ENCODE data around the gene PIGL.

Gene PIGL

DNA sequence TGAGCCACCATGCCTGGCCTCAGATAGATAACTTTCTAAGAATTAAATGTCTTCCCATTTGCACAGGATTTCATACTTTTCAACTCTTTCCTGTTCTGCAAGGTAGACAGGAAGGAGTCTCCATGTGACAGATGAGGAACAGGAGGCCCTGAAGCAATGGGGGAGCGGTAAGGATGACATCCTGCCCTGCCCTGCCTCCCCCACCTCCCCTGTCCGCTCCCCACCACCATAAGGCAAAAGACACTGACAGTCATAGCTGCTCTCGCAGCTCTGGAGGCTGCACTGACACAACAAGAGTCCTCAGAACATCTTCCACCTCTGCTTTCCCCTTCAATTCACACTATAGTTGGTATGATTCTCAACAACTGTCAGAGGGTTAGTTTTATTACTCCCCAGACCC, 126.6 kb downstream of the PIGL start:
- TF ChIP-seq, protein P1, sequence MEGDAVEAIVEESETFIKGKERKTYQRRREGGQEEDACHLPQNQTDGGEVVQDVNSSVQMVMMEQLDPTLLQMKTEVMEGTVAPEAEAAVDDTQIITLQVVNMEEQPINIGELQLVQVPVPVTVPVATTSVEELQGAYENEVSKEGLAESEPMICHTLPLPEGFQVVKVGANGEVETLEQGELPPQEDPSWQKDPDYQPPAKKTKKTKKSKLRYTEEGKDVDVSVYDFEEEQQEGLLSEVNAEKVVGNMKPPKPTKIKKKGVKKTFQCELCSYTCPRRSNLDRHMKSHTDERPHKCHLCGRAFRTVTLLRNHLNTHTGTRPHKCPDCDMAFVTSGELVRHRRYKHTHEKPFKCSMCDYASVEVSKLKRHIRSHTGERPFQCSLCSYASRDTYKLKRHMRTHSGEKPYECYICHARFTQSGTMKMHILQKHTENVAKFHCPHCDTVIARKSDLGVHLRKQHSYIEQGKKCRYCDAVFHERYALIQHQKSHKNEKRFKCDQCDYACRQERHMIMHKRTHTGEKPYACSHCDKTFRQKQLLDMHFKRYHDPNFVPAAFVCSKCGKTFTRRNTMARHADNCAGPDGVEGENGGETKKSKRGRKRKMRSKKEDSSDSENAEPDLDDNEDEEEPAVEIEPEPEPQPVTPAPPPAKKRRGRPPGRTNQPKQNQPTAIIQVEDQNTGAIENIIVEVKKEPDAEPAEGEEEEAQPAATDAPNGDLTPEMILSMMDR (IDR thresholded peaks at IDR 0.05): no peak
- intact Hi-C loops (cut with DNase I; ENCODE audit: low total_unique reads): no loop called here
- H3K4me3 ChIP-seq: no peak overlapping the region
- DNase-seq: no peak
- peaks cover 5 to 50% (median 30%) of the 10 kb centered on the region in 3 donors for H3K36me3 ChIP-seq
- H3K4me1 ChIP-seq: no peaks in the 10 kb centered on the region
- H3K27ac ChIP-seq: no peak overlapping the region
- H3K27me3 ChIP-seq: no peaks in the 10 kb centered on the region
- H3K9me3 ChIP-seq: no peaks in the 10 kb centered on the region

DNA sequence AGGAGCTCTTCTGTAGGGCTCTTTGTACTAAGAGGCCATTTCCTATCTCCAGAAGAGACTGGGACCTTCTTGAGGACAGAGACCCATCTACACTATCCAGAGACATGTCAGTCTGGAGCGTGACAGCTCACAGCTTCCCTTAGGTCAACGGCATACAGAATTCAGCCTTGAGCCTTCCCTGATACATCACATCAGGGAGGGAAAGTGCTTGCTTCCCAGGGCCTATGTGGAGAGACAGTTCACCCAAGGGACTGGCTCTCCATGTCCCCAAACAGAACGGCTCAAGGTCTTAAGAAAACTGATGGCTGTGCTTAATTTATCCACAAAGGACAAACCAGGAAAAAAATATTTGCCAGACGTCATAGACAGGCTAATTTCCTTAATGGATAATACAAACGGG, 128.6 kb downstream of the PIGL start:
- Histone ChIP-seq H3K4me3 (no peak overlapping the region), H3K36me3 (peaks cover 5 to 61% (median 32%) of the 10 kb centered on the region in 3 donors), H3K4me1 (no peaks in the 10 kb centered on the region), H3K27ac (no peak overlapping the region), H3K9me3 (no peaks in the 10 kb centered on the region), H3K27me3 (no peaks in the 10 kb centered on the region)
- DNase-seq: no peak
- TF ChIP-seq, protein P1 (IDR thresholded peaks at IDR 0.05): no peak
- intact Hi-C loops (cut with DNase I; ENCODE audit: low total_unique reads): no loop called here

DNA sequence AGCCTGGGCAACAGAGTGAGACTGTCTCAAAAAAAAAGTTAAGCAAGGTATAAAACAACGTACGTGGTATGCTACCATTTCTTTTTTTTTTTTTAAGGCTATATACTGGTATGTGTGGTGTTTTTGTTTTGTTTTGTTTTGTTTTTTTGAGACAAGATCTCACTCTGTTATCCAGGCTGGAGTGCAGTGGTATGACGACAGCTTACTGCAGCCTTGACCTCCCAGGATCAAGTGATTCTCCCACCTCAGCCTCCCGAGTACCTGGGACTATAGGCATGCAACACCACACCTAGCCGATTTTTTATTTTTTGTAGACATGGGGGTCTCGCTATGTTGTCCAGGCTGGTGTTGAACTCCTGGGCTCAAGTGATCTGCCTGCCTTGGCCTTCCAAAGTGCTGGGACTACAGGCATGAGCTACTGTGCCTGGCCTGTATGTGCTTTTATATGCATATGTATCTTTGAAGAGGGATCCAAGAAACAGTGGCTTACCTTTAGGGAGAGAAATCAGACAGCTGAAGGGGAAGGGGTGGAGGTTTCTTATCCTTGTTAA, 129.8 kb downstream of the PIGL start:
- TF ChIP-seq, protein P1 (IDR thresholded peaks at IDR 0.05): no peak
- Histone ChIP-seq H3K36me3 (peaks cover 5 to 61% (median 32%) of the 10 kb centered on the region in 3 donors), H3K4me3 (no peak overlapping the region), H3K27ac (no peak overlapping the region), H3K9me3 (no peaks in the 10 kb centered on the region), H3K27me3 (no peaks in the 10 kb centered on the region), H3K4me1 (peaks cover 0 to under 1% (median under 1%) of the 10 kb centered on the region in 4 donors)
- peak in 1 of 2 donors; percentile 20 for DNase-seq
- intact Hi-C loops (cut with DNase I; ENCODE audit: low total_unique reads): no loop called here

DNA sequence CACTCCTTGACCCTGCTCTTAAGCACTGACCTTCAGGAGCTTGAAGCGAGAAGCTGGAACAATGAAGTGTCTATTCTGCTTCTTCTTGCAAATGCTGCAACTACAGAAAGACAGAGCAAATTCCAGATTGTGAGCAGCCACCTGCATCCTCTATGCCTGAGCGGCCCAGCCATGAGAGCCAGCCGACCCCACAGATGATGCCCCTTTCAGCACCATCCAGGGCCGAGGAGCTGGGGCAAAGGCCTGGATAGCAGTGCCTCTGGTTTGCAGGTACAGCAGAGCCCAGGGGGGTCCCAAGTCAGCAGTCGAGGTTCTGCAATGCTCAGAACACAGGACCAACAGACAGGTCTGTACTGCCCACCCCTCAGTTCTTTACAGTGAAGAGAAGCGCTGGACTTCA, 131.6 kb downstream of the PIGL start:
- intact Hi-C loops (cut with DNase I; ENCODE audit: low total_unique reads): no loop called here
- peaks cover 0 to 46% (median 23%) of the 10 kb centered on the region in 3 donors for H3K36me3 ChIP-seq
- DNase-seq: peak in 1 of 2 donors; percentile 33
- no peak overlapping the region for H3K4me3 ChIP-seq
- H3K4me1 ChIP-seq: peaks cover 0 to 8% (median 8%) of the 10 kb centered on the region in 4 donors
- TF ChIP-seq, protein P1 (IDR thresholded peaks at IDR 0.05): no peak
- no peak overlapping the region for H3K27ac ChIP-seq
- H3K27me3 ChIP-seq: no peaks in the 10 kb centered on the region
- no peaks in the 10 kb centered on the region for H3K9me3 ChIP-seq

DNA sequence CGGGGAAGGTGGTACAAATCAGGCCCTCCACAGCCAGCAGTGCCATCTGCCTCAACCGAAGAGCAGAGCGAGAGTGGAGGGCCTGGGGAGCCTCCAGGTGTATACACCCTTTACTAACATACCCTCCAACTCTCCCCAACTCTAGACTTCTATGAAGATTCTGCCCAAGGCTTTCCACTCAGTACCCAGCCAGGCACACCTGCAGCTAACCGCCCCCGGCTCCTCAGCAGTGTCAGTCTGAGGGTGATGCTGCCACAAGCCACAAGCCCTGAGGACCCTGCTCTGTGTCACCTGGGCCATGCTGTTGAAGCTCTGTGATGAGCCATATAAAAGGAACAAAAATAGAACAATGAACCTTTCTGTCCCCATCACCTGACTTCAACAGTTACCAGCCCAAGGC, 132.4 kb downstream of the PIGL start:
- no peaks in the 10 kb centered on the region for H3K27me3 ChIP-seq
- H3K36me3 ChIP-seq: peaks cover 0 to 38% (median 14%) of the 10 kb centered on the region in 3 donors
- no peak overlapping the region for H3K4me3 ChIP-seq
- DNase-seq: peak in 1 of 2 donors; percentile 43
- peaks cover 0 to 10% (median 8%) of the 10 kb centered on the region in 4 donors for H3K4me1 ChIP-seq
- intact Hi-C loops (cut with DNase I; ENCODE audit: low total_unique reads): no loop called here
- no peak overlapping the region for H3K27ac ChIP-seq
- TF ChIP-seq, protein P1 (IDR thresholded peaks at IDR 0.05): no peak
- H3K9me3 ChIP-seq: no peaks in the 10 kb centered on the region
